A549 (cell line): ENCODE measurements around the gene PTPRN2.

ENCODE experiments used
- CHD2 ChIP-seq: fragments of 150-350 bp; IDR thresholded peaks from 2 replicates; pipeline ENCODE4 v1.6.1; 2014; ENCODE audit warnings: low read length; ENCODE audit not compliant: partially characterized antibody
- CTCF ChIP-seq: fragments of >200 bp; sonication (Bioruptor Twin); formaldehyde crosslinking; IDR thresholded peaks from 3 replicates; pipeline ENCODE4 v1.5.1; 2016
- HOXA7 ChIP-seq: fragments of 250-450 bp; sonication (Bioruptor Pico); IDR thresholded peaks from 2 replicates; pipeline ENCODE4 v1.5.0; 2020; ENCODE audit warnings: mild to moderate bottlenecking, moderate library complexity

- TF ChIP-seq CTCF (no peak), CHD2 (no peak), HOXA7 (no peak)
These were observed 876.2 kb downstream of the PTPRN2 start for GRCh38 chr7:157711353-157711888.
